Measurements from ENCODE around the gene TESMIN.

Gene TESMIN

GRCh38 chr11:68690671-68691401, 60.5 kb downstream of the TESMIN start:
- Histone ChIP-seq H3K9me3 (ENCODE audit: control insufficient read depth, insufficient read depth, low read length) (no peaks in the 10 kb centered on the region), H3K36me3 (ENCODE audit: control insufficient read depth, insufficient read depth, low read length) (peaks cover 46% of the 10 kb centered on the region), H3K27me3 (ENCODE audit: control insufficient read depth, insufficient read depth, low read length) (peaks cover 2% of the 10 kb centered on the region; the same call in 1 of the 2 replicates), H3K9ac (ENCODE audit: low read depth, low read length) (no peak overlapping the region), H3K27ac (ENCODE audit: low read depth, low read length) (peak overlapping the region; percentile 14), H3K4me3 (ENCODE audit: low read depth, low read length) (no peak overlapping the region), H3K4me1 (ENCODE audit: control insufficient read depth, insufficient read depth, low read length) (peaks cover 43% of the 10 kb centered on the region)

GRCh38 chr11:68689737-68690625, 61.3 kb downstream of the TESMIN start:
- no peak overlapping the region for H3K4me3 ChIP-seq (ENCODE audit: low read depth, low read length)
- peaks cover 42% of the 10 kb centered on the region for H3K4me1 ChIP-seq (ENCODE audit: control insufficient read depth, insufficient read depth, low read length)
- no peak overlapping the region for H3K9ac ChIP-seq (ENCODE audit: low read depth, low read length)
- H3K27me3 ChIP-seq (ENCODE audit: control insufficient read depth, insufficient read depth, low read length): peaks cover 11% of the 10 kb centered on the region
- no peaks in the 10 kb centered on the region for H3K9me3 ChIP-seq (ENCODE audit: control insufficient read depth, insufficient read depth, low read length)
- H3K36me3 ChIP-seq (ENCODE audit: control insufficient read depth, insufficient read depth, low read length): peaks cover 46% of the 10 kb centered on the region
- H3K27ac ChIP-seq (ENCODE audit: low read depth, low read length): peak overlapping the region; percentile 14

GRCh38 chr11:68688881-68689280, 62.4 kb downstream of the TESMIN start:
- Histone ChIP-seq H3K36me3 (ENCODE audit: control insufficient read depth, insufficient read depth, low read length) (peaks cover 46% of the 10 kb centered on the region), H3K4me3 (ENCODE audit: low read depth, low read length) (no peak overlapping the region), H3K4me1 (ENCODE audit: control insufficient read depth, insufficient read depth, low read length) (peaks cover 33% of the 10 kb centered on the region), H3K27ac (ENCODE audit: low read depth, low read length) (no peak overlapping the region), H3K9me3 (ENCODE audit: control insufficient read depth, insufficient read depth, low read length) (no peaks in the 10 kb centered on the region), H3K27me3 (ENCODE audit: control insufficient read depth, insufficient read depth, low read length) (peaks cover 22% of the 10 kb centered on the region), H3K9ac (ENCODE audit: low read depth, low read length) (no peak overlapping the region)

GRCh38 chr11:68687986-68688385, 63.3 kb downstream of the TESMIN start:
- Histone ChIP-seq H3K9me3 (ENCODE audit: control insufficient read depth, insufficient read depth, low read length) (no peaks in the 10 kb centered on the region), H3K4me1 (ENCODE audit: control insufficient read depth, insufficient read depth, low read length) (peaks cover 24% of the 10 kb centered on the region), H3K9ac (ENCODE audit: low read depth, low read length) (no peak overlapping the region), H3K36me3 (ENCODE audit: control insufficient read depth, insufficient read depth, low read length) (peaks cover 46% of the 10 kb centered on the region), H3K27ac (ENCODE audit: low read depth, low read length) (no peak overlapping the region), H3K27me3 (ENCODE audit: control insufficient read depth, insufficient read depth, low read length) (peaks cover 31% of the 10 kb centered on the region), H3K4me3 (ENCODE audit: low read depth, low read length) (no peak overlapping the region)

GRCh38 chr11:68687311-68687710, 64.0 kb downstream of the TESMIN start:
- Histone ChIP-seq H3K27ac (ENCODE audit: low read depth, low read length) (no peak overlapping the region), H3K4me3 (ENCODE audit: low read depth, low read length) (no peak overlapping the region), H3K9me3 (ENCODE audit: control insufficient read depth, insufficient read depth, low read length) (no peaks in the 10 kb centered on the region), H3K9ac (ENCODE audit: low read depth, low read length) (no peak overlapping the region), H3K27me3 (ENCODE audit: control insufficient read depth, insufficient read depth, low read length) (peaks cover 36% of the 10 kb centered on the region), H3K36me3 (ENCODE audit: control insufficient read depth, insufficient read depth, low read length) (peaks cover 46% of the 10 kb centered on the region), H3K4me1 (ENCODE audit: control insufficient read depth, insufficient read depth, low read length) (peaks cover 24% of the 10 kb centered on the region)

GRCh38 chr11:68686486-68686885, 64.8 kb downstream of the TESMIN start:
- Histone ChIP-seq H3K4me3 (ENCODE audit: low read depth, low read length) (no peak overlapping the region), H3K9me3 (ENCODE audit: control insufficient read depth, insufficient read depth, low read length) (no peaks in the 10 kb centered on the region), H3K9ac (ENCODE audit: low read depth, low read length) (no peak overlapping the region), H3K27me3 (ENCODE audit: control insufficient read depth, insufficient read depth, low read length) (peaks cover 40% of the 10 kb centered on the region), H3K4me1 (ENCODE audit: control insufficient read depth, insufficient read depth, low read length) (peaks cover 24% of the 10 kb centered on the region), H3K27ac (ENCODE audit: low read depth, low read length) (no peak overlapping the region), H3K36me3 (ENCODE audit: control insufficient read depth, insufficient read depth, low read length) (peaks cover 45% of the 10 kb centered on the region)

GRCh38 chr11:68685656-68686380, 65.5 kb downstream of the TESMIN start:
- H3K9me3 ChIP-seq (ENCODE audit: control insufficient read depth, insufficient read depth, low read length): no peaks in the 10 kb centered on the region
- H3K4me1 ChIP-seq (ENCODE audit: control insufficient read depth, insufficient read depth, low read length): peaks cover 17% of the 10 kb centered on the region
- peaks cover 39% of the 10 kb centered on the region for H3K36me3 ChIP-seq (ENCODE audit: control insufficient read depth, insufficient read depth, low read length)
- H3K4me3 ChIP-seq (ENCODE audit: low read depth, low read length): peak overlapping the region; percentile 65
- H3K27me3 ChIP-seq (ENCODE audit: control insufficient read depth, insufficient read depth, low read length): peaks cover 40% of the 10 kb centered on the region
- H3K9ac ChIP-seq (ENCODE audit: low read depth, low read length): 0 out of 2 replicates have a peak overlapping the region, but pooled peaks have one; percentile 64
- no peak overlapping the region for H3K27ac ChIP-seq (ENCODE audit: low read depth, low read length)

GRCh38 chr11:68684385-68685356, 66.6 kb downstream of the TESMIN start, which contains the start of gene GAL:
TSS of gene GAL (plus strand) at chr11:68684544. CDS start at chr11:68684924, 380 bp downstream.
- Histone ChIP-seq H3K36me3 (ENCODE audit: control insufficient read depth, insufficient read depth, low read length) (peaks cover 33% of the 10 kb centered on the region), H3K27ac (ENCODE audit: low read depth, low read length) (peak within 1 kb of the TSS; percentile 21), H3K4me3 (ENCODE audit: low read depth, low read length) (peak within 1 kb of the TSS; percentile 65), H3K4me1 (ENCODE audit: control insufficient read depth, insufficient read depth, low read length) (peaks cover 9% of the 10 kb centered on the region), H3K9me3 (ENCODE audit: control insufficient read depth, insufficient read depth, low read length) (no peaks in the 10 kb centered on the region), H3K9ac (ENCODE audit: low read depth, low read length) (peak within 1 kb of the TSS; percentile 64; the same call in 1 of the 2 replicates), H3K27me3 (ENCODE audit: control insufficient read depth, insufficient read depth, low read length) (peaks cover 40% of the 10 kb centered on the region)

GRCh38 chr11:68683536-68684384, 67.6 kb downstream of the TESMIN start:
- H3K27me3 ChIP-seq (ENCODE audit: control insufficient read depth, insufficient read depth, low read length): peaks cover 40% of the 10 kb centered on the region
- no peaks in the 10 kb centered on the region for H3K9me3 ChIP-seq (ENCODE audit: control insufficient read depth, insufficient read depth, low read length)
- H3K4me3 ChIP-seq (ENCODE audit: low read depth, low read length): peak overlapping the region; percentile 65
- peaks cover 24% of the 10 kb centered on the region for H3K36me3 ChIP-seq (ENCODE audit: control insufficient read depth, insufficient read depth, low read length)
- H3K27ac ChIP-seq (ENCODE audit: low read depth, low read length): no peak overlapping the region
- no peak overlapping the region for H3K9ac ChIP-seq (ENCODE audit: low read depth, low read length)
- H3K4me1 ChIP-seq (ENCODE audit: control insufficient read depth, insufficient read depth, low read length): peaks cover 7% of the 10 kb centered on the region

Data from HUES48 (cell line).